ENCODE data around the gene TRIM52. TPM values are rescaled to one million over a fixed set of nuclear protein-coding genes. Genes with fewer than 3 reads are reported as not detected.

TRIM52 gene
- total and polyA plus RNA-seq, 2 of the 4 experiments (the other 2 are of a cell fraction), result 2.3 to 6.9 TPM

GRCh38 chr5:181221105-181221791 lies 39.7 kb downstream of the TRIM52 start:
- H3K4me3 ChIP-seq (ENCODE audit: insufficient read depth, low read depth, low read length), result no peak overlapping the region; the same call in 1 of the 2 replicates
- H2AK9ac ChIP-seq (replicated peaks; ENCODE audit: low read depth, low read length, poor library complexity), result peak overlapping the region; percentile 66
- H4K20me1 ChIP-seq (ENCODE audit: insufficient read depth, low read length), result peaks cover 15% of the 10 kb centered on the region
- H3K9me3 ChIP-seq (ENCODE audit: control insufficient read depth, insufficient read depth, low read length), result no peaks in the 10 kb centered on the region
- no peak overlapping the region for H3K56ac ChIP-seq (ENCODE audit: extremely low read depth, insufficient read depth, low read length)
- H3K27ac ChIP-seq (ENCODE audit: insufficient read depth, low read length), result no peak overlapping the region
- H3K9me1 ChIP-seq (ENCODE audit: insufficient read depth, low read length), result peaks cover 19% of the 10 kb centered on the region
- H2AFZ ChIP-seq (replicated peaks; ENCODE audit: low read length, poor library complexity), result peak overlapping the region; percentile 74
- BruUV-seq (replicated peaks), result no TSS peak
- H2BK20ac ChIP-seq (ENCODE audit: low read depth, low read length), result no peak overlapping the region
- no peak overlapping the region for H3K4ac ChIP-seq (ENCODE audit: low read depth, low read length)
- H3K79me1 ChIP-seq (ENCODE audit: low read depth in 1 of 2, low read length in 2 of 2), result peaks cover 13 to 24% of the 10 kb centered on the region in 2 experiments
- H3K18ac ChIP-seq (ENCODE audit: low read depth, low read length), result no peak overlapping the region
- H3K36me3 ChIP-seq (ENCODE audit: control insufficient read depth, insufficient read depth, low read length), result no peaks in the 10 kb centered on the region; the same call in 1 of the 2 replicates
- ATAC-seq (ENCODE audit: low read depth) (no peak), DNase-seq (no peak)
- no peak overlapping the region for H3K14ac ChIP-seq (replicated peaks; ENCODE audit: low read depth, low read length)
- ChIA-PET CTCF (no interaction called here), POLR2A (ENCODE audit: unreplicated experiment) (no interaction called here)
- H4K8ac ChIP-seq (ENCODE audit: low read depth in 2 of 2, low read length in 2 of 2), result no peak overlapping the region
- no peak overlapping the region for H3K23ac ChIP-seq (ENCODE audit: low read depth, low read length)
- H3K9ac ChIP-seq (ENCODE audit: low read depth, low read length), result no peak overlapping the region
- in situ Hi-C loops (cut with MboI; ENCODE audit: low sequenced_read_pairs), result no loop called here
- TF ChIP-seq RCOR1 (IDR thresholded peaks at IDR 0.05; ENCODE audit: insufficient replicate concordance, low read length), result no peak
- TF ChIP-seq MAZ (IDR thresholded peaks at IDR 0.05; ENCODE audit: borderline replicate concordance, low read depth, low read length), result no peak
- no peak for TF ChIP-seq RFX5 (IDR thresholded peaks at IDR 0.05; ENCODE audit: low read depth, low read length)
- TF ChIP-seq MAFK (IDR thresholded peaks at IDR 0.05; ENCODE audit: low read depth, low read length), result no peak
- no peak for TF ChIP-seq MXI1 (IDR thresholded peaks at IDR 0.05; ENCODE audit: borderline replicate concordance, low read depth, low read length)
- 29% methylated on average over 12 of the region's 27 CpGs; no CpG with 5 or more reads in 1 of the 2 experiments for WGBS, 2 experiments (ENCODE audit: extremely low coverage in 2 of 2, insufficient read length in 1 of 2)
- H2BK120ac ChIP-seq (ENCODE audit: low read depth, low read length), result no peak overlapping the region
- H2BK5ac ChIP-seq (ENCODE audit: low read depth, low read length, poor library complexity, severe bottlenecking), result no peak overlapping the region
- no peak overlapping the region for H4K91ac ChIP-seq (ENCODE audit: insufficient read depth, low read depth, low read length)
- intact Hi-C loops (cut with micrococcal nuclease), result no loop called here
- H2AK5ac ChIP-seq (ENCODE audit: low read depth, low read length), result no peak overlapping the region
- no peak overlapping the region for H4K5ac ChIP-seq (ENCODE audit: low read depth, low read length)
- no peaks in the 10 kb centered on the region for H3K27me3 ChIP-seq (ENCODE audit: control insufficient read depth, insufficient read depth, low read length)
- peak overlapping the region; percentile 32; the same call in 1 of the 2 replicates for H3K4me2 ChIP-seq (ENCODE audit: low read depth, low read length)
- H3K4me1 ChIP-seq (ENCODE audit: control insufficient read depth, insufficient read depth, low read length), result peaks cover 7% of the 10 kb centered on the region
- dilution Hi-C loops (cut with HindIII; ENCODE audit: low sequenced_read_pairs, unreplicated experiment), result no loop called here
- H2BK15ac ChIP-seq (ENCODE audit: low read depth, low read length), result no peak overlapping the region

Data from IMR-90 (cell line).